Islet of Langerhans (tissue), 1 donor: ENCODE results near the gene GPC1.

Experiments used
- FAIRE-seq: peaks from one replicate; lab custom pipeline; 2011; peaks lifted over from hg19 to GRCh38; lab: Jason Lieb, UNC

Gene GPC1

DNA sequence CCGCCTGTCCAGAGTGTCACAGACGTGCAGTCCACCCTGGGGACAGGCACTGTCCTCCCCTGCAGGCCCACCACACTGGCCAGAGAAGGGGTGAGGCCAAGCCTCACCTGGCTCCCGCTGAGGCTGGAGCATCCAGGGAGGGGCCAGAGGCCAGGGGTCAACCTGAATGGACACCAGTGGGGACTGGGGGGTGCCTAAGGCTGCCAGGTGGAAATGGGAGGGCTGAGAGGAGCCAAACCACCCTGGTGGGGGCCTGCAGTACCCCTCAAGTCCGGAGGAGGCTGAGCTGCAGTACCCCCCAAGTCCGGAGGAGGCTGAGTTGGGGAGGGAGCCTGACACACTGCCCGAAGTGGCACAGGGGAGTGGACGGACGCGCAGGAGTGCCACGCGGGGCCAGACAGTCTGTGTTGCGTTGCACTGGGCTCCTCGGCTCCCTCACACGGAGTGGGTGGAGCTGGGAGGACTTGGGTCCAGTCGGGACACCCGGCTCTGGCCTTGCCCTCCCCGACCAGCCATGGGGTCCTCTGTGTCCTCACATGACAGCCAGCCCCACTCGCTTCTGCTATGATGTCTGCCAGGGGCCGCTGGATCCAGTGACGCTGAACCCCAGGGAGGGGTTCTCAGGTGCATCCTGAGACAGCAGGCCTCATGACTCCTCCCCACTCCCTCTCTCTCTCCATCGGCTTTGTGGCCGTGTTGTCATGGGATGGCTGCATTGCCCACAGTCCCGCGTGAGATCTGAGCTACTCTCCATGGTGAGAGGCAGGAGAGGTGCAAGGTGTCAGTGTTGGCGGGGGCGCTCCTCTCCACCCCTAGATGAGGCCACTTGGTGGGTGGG, 22.3 kb upstream of the GPC1 start:
- FAIRE-seq = no peak

- FAIRE-seq = no peak
Measured at GRCh38 chr2:240413813-240414429, 21.5 kb upstream of the GPC1 start.

- FAIRE-seq = no peak
Measured at GRCh38 chr2:240416821-240417220, 18.6 kb upstream of the GPC1 start.

DNA sequence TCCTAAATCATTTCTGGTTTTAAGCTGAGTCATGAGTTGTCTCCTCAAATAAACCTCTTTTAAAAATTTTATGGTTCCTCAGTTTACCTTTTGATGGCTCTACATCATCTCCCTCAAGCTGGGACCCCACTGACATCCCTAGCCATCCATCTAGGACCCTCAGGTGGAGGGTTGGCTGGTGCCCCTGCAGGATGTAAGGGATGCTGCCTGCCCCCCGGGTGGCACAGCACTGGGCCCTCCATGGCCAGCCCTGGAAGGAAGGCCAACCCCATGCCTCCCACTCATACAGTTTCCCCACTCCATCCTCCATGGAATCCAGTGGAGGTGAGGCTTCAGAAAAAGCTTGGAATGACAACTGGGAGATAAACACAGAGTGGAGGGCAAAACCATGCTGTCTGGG, 17.2 kb upstream of the GPC1 start:
- no peak for FAIRE-seq

- no peak for FAIRE-seq
Measured at GRCh38 chr2:240419271-240419670, 16.2 kb upstream of the GPC1 start.

DNA sequence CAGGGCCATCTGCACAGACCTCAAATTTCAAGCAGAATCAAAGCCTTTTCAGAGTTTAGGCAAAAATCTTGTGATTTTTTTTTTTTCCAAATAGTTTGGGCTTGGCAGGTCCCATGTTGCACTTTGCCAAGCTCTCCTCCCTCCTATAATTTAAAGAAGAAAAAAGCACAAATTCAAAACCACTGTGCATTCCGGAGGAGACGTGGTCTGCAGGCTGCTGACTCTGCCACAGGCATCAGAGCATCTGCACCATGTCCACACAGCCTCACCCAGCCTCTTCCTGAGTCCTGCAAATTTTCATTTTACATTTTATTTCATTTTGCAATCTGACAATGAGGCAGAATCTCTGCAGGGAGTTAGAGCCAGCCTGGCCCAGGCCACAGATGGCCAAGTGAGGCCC, 15.7 kb upstream of the GPC1 start:
- FAIRE-seq = no peak

DNA sequence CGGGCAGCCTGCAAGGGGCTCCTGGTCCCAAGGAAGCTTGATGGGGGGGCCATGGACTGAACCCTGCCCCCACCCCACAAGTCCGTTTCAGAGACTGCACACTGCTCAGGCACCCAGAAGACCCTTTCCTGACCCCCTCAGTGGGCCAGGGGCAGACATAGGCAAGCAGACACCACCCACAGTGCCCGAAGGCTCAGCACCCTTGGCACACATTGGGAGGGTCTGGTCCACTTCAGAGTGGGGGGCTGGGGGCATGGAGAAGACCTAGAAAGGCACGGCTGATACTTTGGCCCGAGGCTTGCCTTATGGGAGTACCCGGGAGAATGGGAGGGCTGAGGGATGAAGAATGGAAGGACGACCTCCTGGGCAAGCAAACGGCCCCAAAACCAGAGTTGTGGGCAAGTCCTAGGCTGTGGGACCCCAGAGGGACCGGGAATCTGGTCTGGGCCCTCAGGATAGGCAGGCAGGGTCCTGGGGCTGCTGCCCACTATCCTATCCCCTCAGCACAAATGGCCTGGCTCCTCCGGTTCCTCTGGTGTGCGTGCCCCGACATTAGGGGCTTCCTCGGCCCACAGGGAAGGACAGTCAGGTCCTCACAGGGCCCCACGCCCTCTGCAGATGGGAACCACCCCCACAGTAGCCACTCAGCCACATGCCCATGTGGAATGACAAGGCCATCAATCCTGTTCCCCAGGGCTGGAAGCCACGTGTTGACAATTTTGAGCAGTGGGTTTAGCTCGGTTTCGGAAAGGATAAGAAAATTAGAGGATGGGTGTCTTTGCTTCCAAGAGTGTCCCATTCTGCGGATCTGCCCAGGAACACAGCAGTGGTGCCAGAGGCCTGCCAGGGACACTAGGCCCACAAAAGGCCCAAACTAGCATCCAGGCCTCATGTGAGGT, 15.0 kb upstream of the GPC1 start:
- FAIRE-seq = no peak

DNA sequence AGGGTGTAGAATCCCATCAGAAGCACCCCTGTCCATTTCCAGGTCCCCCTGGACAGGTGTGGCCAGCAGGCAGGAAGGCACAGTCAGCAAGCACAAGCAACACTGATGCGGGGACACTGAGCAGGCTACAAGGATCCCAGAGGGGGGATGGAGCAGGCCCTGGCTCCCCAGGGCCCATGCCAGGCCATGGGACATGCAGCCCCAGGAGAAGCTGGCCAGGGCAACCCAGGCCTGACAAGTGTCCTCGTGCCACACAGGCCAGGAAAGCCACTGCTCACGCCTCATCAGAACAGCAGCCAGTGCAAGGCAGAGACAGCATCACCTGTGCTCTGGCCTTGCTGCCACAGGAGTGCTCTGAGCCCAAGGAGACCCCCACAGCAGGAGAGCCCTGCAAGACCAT, 14.1 kb upstream of the GPC1 start:
- FAIRE-seq = no peak

DNA sequence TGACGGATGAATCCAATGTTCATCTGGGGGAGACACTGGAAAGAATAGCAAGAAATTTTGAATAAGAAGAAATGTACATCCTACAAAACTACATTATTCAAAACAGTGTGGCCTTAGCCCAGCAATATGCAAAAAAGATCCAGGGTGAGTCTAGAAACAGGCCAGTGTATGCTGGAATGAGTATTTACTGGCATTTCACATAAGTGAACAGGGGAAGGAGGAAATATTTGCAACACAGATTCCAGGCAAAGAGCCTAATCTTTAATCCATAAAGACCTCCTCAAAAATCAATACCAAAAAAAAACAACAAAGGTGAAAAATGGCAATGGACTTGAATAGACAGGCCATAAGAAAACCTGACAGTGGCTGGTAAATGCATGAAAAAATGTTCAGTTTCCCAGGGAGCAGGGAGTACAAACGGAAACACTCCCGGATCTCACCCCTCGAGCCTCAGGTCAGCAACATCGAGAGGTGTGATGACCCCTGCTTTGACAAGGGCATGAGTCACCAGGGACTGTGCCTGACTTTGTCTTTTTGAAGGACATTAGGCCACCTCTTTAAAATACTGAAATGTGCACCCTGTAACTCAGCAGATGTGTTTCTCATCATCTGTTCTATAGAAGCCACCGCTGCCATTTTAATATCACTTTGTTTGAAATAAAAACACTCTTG, 12.7 kb upstream of the GPC1 start:
- FAIRE-seq = no peak

DNA sequence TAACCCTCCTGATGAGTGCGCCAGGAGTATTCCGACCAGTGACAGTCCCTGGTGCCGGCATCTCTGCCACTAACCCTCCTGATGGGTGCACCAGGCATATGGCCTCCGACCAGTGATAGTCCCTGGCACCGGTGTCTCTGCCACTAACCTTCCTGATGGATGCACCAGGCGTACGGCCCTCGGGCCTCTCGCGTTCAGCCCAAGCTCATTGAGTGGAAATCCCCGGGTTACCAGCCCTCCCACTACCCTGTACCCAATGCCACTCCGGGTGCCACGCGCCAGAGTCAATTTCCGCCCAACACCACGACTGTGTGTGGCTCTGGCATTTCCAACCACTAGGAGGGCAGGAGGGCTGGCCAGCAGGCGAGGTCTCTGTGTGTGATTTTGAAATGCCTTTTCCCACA, 11.7 kb upstream of the GPC1 start:
- no peak for FAIRE-seq

GRCh38 chr2:240424341-240425235, 10.9 kb upstream of the GPC1 start:
- FAIRE-seq = no peak

- FAIRE-seq = no peak
Measured at GRCh38 chr2:240425236-240425615, 10.2 kb upstream of the GPC1 start.

- FAIRE-seq = no peak
Measured at GRCh38 chr2:240425697-240426096, 9.8 kb upstream of the GPC1 start.

DNA sequence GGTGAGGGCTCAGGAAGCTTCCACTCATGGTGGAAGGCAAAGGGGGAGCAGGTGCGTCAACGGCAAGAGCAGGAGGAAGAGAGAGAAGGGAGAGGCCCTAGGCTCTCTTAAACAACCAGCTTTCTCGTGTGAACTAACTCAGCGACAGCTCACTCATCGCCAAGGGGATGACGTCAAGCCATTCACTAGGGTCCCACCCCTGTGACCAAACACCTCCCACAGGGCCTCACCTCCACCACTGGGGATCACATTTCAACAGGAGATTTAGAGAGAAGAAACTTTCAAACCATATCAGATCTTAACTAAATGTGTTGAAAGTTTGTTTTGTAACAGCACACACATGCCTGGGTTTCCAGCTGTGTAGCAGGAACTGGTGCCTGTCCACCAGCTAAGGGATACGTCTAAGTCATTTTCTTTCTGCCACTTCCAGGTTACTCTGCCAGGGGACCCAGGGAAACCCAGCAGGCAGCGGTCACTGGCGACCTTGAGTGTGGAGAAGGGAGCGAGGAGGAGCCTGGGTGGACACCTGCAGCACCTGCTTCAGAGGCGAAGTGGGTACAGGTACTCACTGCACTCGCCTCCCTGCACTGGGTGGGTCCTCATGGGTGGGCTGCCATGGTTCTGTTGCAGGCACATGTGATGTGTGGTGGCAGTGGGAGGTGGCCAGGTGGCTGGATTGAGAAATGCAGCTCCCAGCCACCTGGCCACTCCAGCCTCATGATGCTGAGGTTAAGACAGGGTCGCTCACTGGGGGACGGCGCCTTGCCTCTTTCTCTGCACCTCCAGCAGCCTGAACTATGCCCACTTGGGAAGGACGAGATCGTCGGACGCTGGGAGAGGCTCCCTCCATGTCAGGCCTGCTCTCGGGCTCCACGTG, 8.4 kb upstream of the GPC1 start:
- no peak for FAIRE-seq

GRCh38 chr2:240427729-240428128, 7.7 kb upstream of the GPC1 start:
- FAIRE-seq = no peak

DNA sequence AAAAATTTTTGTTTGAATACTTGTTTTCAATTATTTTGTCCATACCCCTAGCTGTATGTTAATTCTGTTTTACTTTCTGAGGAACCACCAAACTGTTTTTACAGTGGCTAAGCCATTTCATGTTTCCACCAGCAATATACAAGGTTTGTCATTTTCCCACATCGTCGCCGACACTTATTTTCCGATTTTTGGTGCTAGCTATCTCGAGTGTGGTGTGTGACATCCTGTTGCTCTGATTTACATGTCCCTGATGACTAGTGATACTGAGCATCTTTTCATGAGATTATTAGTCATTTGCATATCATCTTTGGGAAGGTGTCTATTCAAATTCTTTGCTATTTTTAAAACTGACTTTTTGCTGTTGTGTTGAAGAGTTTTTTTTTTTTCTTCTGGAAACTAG, 7.2 kb upstream of the GPC1 start:
- no peak for FAIRE-seq

DNA sequence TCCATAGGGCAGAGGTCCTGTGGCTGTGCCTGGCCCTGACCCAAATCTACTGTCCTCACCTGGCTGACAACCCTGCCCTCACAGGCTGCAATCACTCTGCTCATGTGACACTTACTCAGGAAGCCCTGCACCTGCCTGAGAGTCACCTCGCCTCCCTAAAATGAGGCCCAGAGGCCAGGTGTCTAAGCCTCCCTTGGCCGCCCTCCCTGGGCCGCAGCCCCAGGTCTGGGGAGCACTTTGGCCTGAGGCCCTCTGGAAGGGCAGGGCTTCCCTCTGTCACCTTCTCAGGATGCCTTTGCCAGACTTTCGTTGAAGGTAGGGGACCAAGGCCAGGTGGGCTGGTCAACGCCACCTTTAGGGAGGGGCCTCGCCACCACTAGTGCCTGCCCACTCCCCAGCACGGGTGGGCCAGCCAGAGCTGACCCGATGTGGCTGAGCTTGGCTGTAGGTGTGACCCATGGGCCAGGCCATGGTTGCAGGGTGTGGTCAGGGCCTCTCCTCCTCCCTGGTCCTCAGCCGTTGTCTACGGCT, 6.1 kb upstream of the GPC1 start:
- no peak for FAIRE-seq

DNA sequence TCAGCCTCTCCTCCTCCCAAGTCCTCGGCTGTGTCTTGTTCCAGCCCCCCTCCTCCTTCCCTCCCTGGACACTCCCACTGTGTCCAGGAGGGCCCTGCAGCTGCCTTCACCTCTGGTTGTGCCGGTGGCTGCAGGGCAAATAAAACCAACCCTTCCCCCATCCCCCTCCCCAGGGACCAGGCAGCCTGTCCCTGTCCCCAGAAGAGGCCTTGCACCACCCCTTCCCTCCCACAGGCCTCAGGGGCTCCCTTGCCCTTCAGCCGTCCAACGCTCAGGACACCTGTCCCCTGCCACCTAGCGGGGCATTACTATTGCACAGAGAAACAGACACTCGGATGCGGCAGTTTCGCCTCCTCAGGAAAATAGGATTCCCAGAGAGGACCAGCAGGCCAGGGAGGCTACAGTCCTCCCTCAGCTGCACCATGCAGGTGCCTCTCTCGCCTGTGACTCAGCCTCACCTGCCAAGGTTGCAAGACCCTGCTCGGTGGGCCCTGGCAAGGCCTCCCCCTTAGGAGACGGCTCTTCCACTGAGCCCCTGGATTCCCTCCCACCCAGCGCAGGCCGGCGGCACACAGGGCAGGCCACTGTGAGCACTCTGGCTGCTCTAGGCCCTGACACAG, 5.5 kb upstream of the GPC1 start:
- no peak for FAIRE-seq

DNA sequence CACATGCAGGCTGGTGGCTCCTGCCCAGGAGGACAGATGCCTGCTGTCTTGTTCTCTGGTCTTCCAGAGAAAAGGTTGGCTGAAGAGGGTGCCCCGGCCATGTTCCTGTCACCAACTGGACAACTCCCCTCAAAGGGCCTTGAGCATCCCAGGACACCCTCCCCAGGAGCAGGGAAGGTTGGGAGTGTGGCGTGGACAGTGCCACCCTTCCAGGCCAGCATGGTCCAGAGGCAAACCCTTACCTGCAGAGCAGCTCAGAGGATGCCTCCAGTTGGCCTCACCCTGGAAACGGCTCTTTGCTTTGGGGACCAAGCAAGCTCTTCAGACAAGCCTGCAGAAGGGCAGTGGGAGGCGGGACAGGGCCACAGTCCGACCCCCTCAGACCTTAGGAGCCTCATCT, 4.9 kb upstream of the GPC1 start:
- FAIRE-seq = no peak

GRCh38 chr2:240431271-240431660, 4.2 kb upstream of the GPC1 start:
- no peak for FAIRE-seq
